NCI-H2227 treated with DMSO at 0.1 percent for 48 hours (cell line): Measurements from ENCODE around the gene TCEA2.

Experiments used
- DNase-seq: peaks from one replicate; lab custom pipeline; 2025; lab: John Stamatoyannopoulos, UW

Gene TCEA2

DNA sequence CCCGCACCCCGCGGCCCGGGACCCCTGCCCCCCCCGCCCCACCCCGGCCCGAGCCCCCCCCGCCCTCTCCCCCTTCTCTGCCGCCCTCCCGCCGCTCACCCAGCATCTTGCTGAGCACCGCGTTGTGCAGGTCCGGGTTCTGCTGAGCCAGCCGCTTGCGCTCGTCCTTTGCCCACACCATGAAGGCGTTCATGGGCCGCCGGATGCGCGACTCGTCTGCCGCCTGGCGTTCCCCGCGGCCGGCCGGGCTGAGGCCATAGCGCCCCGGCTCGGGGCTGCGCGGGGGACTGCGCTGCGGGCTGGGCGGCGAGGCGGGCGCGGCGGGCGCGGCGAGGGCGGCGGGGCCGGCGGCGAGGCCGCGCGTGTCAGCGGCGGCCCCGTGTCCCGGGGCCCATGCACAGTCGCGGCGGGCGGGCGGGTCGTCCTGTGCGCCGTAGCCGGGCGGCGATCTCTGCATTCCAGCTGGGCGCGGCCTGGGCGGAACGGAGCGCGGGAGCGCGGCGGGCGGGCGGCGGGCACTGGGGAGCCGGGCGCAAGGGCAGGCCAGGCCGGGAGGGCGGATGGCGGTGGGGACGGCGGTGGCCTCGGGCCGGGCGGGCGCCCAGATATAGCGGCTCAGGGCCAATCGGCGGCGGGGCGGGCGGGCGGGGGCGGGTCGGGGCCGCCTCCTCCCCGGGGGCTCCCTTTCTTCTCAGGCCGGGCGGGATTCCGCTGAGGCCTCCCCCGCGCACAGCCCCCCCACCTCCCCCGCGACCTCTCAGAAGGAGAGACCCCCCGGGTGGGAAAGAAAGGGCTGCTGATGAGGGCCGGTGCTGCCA is 13.7 kb upstream of the TCEA2 start, which contains the start of gene SOX18:
TSS of gene SOX18 (minus strand) at position 580 of the 818 bp plus-strand sequence. CDS start at position 457, 123 bp downstream.
- DNase-seq = no peak

DNA sequence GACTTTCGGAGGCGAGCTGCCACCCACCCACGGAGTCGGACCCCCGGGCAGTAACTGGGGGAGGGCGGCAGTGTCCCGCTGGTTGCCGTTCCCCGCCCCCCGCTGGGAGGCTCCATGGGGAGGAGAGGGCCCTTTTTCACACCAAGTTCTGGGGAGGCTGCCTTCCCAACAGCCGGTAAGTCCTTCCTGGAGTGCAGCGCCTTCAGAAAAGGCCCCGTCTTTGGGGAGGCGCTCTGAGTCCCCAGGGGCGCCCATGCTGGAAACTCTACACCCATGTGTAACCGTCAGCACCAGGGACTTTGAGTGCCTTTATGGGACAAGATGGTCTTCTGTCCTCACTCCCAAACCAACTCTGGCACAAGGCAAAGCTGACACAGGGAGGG is 13.1 kb upstream of the TCEA2 start:
- DNase-seq = no peak

DNA sequence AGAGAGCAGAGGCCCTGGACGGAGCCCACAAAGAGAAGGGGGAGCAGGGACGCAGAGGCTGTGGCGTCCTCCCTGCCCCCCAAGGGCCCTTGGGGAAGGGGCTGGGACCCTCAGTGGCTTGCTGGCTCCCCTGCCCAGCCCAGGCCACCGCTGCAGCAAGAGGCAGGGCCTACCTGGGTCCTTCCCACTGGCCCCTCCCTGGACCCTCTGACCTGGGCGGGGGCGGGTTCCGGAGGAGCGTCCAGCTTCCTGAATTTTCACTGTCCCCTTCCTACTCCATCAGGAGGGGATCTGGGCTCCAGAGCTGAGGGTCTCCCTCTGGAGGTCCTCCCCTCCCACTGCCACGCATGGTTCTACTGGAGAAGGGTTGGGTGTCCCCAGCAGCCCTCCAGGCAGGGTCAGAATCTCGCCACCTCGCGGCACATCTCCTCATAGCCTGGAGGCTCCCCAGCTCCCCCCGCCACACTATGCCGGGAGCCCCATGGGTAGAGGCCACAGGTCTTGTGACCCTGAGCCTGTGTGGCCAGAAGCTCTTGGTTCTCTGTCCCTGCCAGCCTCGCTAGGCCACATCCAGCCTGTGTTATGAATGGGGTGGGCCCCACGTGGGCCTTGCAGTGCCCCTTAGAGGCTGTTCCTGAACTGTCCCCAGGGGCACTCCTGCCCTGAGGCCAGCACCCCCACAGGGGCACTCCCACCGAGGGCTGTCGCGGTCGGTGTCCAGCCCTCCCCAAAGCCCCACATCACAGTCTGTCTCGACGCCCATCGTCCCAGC is 12.6 kb upstream of the TCEA2 start:
- DNase-seq = no peak

DNA sequence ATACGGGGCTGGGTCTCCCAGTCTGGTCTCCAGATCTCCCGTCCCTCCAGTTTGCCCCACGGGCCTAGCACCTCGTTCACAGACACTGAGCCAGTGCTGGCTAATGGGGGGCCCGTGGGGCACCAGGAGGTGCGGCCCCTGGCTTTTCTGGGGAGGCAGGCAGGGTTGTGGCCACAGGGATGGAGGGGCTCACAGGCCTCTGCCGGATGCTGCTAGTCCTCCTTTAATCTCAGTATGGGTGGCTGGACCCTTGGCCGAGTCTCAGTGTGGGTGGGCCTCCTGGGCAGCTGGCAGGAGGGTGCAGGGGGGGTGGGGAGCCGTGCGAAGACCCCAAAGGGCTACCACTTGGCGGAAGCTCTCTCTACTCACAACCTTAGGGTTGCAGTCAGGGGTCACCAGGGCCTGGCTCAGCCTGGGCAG is 12.0 kb upstream of the TCEA2 start:
- no peak for DNase-seq

DNA sequence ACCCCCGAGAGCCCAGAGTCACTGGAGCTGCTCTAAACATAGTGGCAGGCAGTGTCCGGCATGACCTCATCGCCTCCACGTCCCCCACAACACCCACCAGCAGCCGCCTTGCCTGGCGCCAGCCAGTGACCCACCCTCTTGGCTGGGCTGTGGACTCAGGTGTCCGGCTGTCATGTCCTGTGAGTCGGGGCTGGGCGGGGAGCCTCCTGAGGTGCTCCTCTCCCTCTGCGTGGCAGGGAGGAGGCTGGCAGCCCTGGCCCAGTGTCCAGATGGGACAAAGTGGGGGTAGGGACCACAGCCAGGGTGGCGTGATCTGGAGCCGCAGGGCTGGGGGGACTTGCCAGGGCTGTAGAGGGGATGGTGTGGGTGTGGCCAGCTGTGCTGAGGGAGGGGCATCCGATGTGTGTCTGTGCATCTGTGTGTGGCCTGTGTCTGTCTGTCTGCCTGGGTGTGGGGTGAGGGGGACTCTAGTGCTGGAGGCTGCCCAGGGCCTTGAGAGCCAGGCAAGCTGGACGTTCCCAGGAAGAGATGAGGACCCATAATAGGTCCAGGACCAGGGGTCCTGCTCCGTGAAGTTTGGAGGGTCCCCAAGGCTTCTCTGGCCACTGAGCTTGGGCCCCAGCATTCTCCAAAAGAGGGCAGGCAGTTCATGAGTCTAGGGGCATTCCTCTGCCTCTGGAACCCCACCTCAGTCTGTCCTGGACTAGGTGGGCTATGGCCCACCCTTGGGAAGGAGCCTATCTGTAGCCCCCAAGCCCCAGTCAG is 11.3 kb upstream of the TCEA2 start:
- no peak for DNase-seq

DNA sequence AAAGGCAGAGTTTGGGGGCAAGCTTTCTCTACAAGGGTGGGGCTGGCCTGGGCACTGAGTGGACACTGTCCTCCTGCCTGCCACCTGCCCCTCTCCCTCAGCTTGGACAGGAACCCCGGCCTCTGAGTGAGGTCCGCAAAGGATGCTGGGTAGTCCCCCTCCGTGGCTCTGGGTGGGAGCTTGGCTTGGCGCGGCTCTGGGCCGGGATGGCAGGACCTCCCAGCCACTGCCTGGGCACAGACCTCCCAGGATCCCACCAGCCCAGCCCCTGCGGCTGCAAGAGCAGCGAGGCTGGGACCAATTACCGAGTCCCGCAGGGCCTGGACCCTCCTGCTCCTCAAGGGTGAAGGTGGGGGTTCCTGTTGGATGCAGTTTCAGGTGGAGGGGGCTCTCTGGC is 10.7 kb upstream of the TCEA2 start:
- no peak for DNase-seq

DNA sequence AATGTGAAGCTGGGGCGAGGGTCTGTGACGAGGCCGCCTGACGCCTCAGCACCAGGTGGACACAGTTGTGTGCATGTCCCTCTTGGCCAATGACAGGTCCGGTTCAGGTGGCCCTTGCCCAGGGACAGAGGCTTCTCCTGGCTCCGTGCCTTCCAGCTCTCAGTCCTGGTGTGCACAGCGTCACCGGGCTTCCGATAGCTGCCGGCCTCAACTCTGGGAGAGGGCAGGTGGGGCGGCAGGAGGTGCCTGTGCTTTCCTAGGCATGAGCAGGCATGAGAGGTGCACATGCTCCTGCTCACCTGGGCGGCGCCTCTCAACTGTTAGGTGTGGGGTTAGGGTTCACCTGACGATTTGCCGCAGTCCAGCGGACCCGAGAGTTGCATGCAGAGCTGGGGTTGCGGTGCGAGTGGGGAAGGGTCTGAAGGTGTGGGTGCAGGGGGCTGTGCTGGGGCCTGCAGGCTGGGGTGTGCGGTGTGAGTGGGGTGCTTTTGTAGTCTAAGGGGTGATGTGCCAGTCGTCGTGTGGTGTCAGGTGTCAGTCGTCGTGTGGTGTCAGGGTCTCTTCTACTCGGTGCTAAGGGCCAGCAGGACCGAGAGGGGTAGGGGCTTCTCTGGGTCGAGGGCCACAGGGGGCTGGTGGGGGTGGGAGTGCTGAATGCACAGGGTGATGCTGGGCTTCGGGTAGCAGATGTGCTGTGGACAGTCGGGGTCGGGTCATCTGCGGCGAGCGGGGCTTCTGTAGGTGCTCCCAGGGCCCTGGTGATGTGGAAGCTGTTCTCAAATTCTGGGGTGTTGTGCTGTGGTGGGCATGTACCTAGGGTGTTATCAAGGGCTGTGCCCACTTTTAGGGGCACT is 9.8 kb upstream of the TCEA2 start:
- DNase-seq = no peak

DNA sequence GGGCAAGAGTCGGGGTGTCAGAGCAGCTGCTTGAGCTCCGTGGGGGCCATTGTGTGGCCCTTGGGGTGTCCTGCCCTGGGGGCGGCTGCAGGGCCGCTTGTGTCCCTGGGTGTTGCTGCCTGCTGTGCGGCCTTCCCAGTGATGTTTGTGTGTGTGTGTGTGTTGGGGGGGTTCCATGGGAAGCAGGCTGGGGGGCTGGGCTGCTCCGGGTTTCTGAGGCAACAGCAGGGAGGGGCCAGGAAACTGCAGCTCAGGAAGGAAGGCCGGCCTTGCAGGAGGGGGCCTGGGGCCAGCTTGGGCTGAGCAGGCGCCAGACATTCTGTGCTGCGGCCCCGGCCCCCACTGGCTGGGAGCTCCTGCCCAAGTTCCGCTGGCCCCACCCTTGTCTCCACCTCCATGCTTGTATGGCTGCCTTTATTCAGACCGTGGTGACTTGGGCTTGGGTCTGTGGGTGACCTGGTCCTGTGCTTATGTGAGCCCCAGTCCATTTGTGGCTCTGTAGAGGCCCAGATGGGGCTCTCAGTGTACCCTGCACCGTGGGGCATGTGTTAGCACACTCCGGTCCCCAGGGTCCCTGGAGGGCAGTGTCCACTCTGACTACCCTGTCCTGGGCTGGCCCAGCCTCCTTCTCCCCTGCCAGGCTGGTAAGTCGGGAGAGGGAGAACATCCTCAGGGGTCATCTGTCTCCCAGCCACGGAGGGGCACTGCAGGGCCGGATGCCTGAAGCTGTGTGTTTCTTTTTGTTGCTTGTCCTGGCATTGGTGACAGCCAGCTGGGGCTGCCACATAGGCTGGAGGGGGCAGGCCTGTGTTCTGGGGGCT is 8.9 kb upstream of the TCEA2 start:
- DNase-seq = peak; percentile 44

DNA sequence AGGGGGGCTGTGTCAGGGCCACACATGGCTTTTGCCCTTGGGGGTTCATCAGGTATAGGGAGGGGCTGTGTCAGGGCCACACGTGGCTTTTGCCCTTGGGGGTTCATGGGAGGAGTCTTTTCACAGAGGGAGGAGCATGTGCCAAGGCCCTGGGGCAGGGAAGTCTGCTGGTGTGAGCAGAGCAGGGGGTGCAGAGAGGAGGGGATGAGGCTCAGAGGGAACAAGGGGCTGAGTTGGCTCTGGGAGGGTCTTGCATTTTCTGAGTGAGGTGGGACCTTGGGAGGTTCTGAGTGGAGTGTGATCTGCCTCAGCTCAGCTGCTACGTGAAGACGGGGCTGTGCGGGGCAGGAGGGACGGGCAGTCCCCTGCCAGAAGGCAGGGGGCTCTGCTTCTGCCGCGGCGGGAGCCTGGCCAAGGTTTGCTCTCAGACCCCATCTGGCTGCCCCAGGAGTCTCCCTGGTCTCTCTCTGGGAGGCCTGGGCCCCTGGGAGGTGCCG is 7.6 kb upstream of the TCEA2 start:
- no peak for DNase-seq

DNA sequence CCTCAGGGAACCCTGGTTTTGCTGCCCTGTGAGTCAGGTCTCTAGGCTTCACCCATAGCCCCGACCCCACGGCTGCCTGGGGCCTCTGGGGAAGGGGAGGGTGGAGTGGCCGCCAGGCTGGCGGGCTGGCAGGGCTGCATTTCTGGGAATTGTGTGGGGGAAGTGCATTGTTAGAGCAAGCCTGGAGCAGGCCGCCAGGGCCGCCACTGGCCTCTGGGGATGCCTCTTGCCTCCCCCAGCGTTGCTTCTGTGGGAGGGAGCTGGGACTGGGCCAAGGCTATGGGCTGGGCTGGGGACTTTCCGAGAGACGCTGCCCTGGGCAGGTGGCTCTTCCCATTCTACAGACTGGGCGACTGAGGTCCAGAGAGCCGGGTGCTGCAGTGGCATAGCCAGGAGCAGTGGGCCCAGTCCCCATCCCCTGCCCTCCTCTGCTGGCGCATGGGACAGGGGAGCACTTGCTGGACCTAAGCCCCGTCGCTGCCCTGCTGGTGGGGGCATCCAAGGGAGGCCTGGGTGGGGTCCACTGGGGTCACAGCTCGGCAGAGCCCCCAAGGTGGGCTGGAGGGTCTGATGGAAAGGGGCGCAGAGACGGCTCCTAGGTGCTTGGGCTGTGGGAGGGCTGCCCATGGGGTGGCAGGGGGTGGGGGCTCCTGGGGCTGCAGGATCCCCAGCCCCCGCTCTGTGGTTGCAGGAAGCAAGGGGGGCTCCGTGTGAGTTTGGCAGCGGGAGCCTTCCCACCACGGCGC is 6.9 kb upstream of the TCEA2 start:
- no peak for DNase-seq

DNA sequence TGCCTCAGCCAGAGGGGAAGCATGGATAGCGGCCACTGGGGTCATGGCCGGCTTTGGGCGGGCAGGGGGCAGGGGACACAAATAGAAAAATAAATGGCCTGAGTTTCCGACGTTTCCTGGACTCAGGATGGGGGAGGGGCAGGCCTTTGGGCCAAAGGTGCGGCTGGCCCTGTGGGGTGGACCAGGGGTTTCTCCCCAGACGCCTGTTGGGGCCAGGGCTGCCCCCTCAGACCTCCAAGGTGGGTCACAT is 6.4 kb upstream of the TCEA2 start:
- no peak for DNase-seq

DNA sequence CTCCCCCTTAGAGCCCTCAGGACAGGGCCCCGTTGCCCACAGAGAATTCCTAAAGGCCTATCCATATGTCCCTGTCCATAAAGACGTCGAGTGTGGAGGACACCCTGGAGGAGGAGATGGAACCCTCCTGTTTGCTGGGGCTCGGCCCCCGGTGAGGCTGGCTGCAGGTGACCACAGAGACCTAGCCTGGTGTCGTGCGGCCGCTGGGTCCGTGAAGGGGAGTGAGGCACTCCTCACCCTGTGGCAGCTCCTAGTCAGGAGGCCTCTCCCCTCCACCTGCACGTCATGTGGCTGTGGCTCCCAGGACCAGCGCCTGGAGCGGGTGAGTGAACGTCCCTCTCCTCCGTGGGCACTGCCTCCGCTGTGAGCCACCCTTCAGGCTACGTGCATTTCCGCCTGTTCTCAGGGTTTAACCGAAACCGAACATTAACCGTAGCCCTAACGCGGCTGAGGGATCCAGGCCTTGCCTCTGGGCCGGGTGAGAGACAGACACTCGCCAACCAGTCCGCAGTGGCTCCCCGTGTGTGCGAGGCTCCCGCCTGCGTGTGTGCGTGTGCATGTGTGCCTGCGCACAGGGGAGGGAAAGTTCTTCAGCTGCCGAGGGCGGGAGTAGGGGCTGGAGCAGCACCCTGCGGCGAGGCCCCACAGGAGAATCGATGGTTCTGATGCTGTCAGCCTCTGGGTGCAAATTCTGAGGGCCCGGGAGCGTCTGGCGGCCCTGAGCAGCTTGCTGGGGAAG is 5.9 kb upstream of the TCEA2 start:
- DNase-seq = no peak

DNA sequence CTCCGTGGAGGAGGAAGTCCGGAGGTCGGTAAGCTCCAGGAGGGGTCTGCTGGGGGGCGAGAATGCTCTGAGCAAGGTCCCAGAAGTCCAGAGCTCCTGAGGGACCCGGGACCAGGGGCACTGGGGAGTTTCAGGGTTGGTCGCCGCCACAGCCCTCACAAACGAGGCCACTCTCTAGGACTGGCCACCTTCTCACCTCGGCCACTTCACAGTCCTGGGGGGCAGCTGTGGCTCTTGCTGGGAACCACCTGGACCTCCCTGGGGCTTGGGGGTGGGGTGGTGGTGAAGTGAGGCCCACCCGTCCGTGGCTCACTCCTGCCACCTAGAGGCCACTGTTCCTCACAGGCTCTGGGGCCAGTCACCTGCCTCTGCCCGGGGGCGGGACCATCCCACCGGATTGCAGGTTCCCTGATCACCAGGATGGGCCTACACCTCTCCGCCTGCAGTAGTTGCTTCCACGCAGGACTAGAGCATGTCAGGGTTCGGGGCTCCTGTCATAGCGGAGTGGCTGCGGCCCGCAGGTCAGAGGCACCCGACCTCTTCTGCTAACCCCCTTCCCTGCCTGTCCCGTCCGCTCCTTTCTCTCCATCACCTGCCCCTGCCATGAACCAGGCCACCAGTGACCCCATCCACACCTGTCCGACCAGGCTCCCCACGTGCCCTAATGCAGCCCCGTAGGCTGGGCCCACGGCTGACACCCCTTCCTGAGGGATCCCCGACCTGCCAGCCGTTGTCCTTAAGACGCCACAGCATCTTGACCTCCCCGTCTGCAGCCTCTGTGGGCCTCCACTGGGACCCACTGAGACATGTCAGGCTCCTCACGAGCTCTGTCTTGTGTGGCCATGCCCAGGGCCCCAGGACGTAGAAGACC is 5.1 kb upstream of the TCEA2 start:
- no peak for DNase-seq

DNA sequence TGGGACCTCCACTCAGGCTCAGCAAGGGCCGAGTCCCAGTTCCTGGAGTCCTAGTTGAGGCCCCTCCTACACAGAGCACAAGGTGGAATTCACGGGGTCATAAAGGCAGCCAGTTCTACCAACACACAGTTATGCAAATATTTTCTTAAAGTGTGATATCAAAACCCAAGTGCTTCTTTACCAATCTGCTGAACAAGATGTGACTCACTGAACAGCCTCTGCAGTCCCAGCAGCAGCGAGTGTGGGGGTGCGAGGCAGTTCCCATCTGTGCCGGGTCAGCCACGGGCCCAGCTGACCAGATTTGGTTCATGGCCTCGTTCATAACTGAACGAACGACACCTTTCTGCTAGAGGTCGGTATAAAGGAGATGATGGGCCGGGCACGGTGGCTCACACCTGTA is 4.5 kb upstream of the TCEA2 start:
- DNase-seq = no peak

DNA sequence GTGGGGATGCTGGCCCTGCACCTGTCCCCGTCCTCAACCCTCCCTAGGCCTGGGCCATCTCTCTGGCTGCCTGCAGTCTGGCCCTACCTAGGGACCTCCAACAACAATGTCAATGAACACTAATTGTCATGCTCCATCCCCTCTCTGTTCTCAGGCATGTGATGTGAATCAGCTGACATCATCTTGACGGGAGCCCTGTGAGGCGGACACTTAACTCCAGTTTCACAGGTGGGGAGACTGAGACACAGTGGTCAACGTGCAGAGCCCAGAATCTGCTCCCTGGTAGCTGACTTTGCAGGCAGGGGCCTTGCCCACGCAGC is 762 bp upstream of the TCEA2 start:
- DNase-seq = no peak

DNA sequence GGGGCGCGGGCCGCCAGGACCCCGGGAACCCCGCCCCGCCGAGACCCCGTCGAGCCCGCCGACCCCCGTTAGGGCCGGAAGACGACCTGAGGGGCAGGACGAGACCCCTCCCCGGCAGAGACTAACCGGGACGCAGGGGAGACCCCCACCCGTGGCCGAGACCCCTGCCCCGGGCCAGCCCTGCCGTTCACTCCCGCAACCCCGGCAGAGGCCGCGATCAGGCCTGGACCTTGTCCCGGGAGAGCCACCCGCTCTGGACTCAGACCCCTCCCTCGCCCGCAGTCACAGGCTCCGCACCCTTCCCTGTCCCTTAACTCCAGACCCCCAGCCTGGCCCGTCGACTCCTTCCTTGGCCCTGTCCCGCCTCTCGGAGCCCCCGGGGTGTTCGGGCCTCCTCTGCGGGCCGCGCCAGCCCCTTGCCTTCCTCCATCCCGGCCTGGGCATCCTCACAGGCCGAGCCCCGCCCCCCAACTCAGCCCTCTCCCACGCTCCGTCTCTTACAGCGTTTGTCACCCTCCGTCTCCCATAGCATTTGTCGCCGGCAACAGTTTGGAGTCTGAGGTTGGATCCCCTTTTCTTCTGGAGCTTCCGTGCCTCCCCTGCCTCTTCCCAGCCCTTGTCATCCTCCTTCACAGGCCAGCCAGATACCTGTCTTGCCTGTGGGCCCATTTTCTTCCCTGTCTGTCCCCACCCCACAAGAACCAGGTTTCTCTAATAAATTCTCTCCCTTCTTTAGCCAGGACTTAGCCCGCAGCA is 569 bp downstream of the TCEA2 start:
- no peak for DNase-seq

DNA sequence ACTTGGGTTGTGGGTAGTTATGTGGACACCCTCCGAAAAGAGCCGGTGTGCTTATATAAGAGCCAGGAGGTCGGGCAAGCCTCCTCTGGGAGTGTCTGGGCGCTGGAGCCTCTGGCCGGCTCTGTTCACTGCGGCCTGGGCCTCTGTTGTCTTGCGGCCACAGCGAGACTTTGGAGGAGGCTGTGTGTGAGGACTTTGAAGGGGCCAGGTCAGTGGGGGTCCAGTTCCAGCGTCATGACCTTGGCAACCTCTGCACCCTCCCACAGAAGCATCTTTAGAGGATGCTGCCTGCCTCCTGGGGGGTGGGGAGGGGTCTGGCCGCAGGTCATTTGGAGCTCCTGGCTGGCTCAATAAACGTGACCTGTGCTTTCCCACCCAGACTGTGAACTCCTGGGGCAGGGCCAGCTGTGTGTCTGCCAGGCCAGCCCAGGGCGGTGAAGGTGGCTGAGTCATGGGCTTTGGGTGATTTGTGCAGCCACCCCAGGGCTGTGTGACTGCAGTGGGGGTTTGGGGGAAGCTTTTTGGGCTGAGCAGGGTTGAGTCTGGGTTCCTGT is 1.2 kb downstream of the TCEA2 start:
- DNase-seq = no peak
